K562 (cell line): ENCODE data around the gene TSPAN32. TPM values are rescaled to one million over a fixed set of nuclear protein-coding genes. Genes with fewer than 3 reads are reported as not detected.
A peak's percentile ranks its signal among the peaks of the same experiment; 100 is the strongest.

Experiments used
- ATAC-seq: fragments of 200-7000 bp; cut with Tn5 transposase; 3 replicates; pipeline ENCODE4 v1.9.1; 2020; ENCODE audit warnings: moderate library complexity
- BruUV-seq: library from RNA; stranded (reverse); fragments of 400-500 nt; replicated peaks from 2 replicates; lab custom pipeline; 2021; lab: Mats Ljungman, UMichigan
- CTCF ChIA-PET: fragments of 300-600 bp; formaldehyde crosslinking; extraction: SDS; loops from one replicate; lab custom pipeline; 2021; ENCODE audit warnings: low intra/inter-chr PET ratio; lab: Yijun Ruan, JAX
- POLR2A ChIA-PET: fragments of 300-600, 350-650 bp; sonication (Branson Sonifier 250); formaldehyde crosslinking; extraction: SDS; loops from one replicate; lab custom pipeline; 2021; ENCODE audit warnings: antibody characterized with exemption, inconsistent platforms; lab: Yijun Ruan, JAX
- DNase-seq, 4 experiments: peaks; one replicate each; pipeline versions ENCODE4 v3.0.0 to v3.0.0-alpha.2; 2011 to 2018; ENCODE audit warnings: low spot score in 3 of 4, mixed read lengths in 3 of 4; ENCODE audit errors: extremely low read depth in 1 of 4
- FAIRE-seq: peaks from 2 replicates; lab custom pipeline; 2011; peaks lifted over from hg19 to GRCh38; lab: Jason Lieb, UNC
- H2AFZ ChIP-seq: 2 replicates; pipeline ENCODE4 v1.6.0; 2011; ENCODE audit warnings: low read depth, low read length, control low read depth, inconsistent platforms
- H3K27ac ChIP-seq: fragments of 200-600 bp; 3 replicates; pipeline ENCODE4 v1.8.0; 2011; ENCODE audit warnings: low read depth, mild to moderate bottlenecking, control low read depth, inconsistent platforms, low read length, moderate library complexity, mixed read lengths; ENCODE audit errors: extremely low read depth
- H3K27me3 ChIP-seq, 2 experiments: fragments of 300-600 bp in 1 of 2; 2 replicates in 1 of 2; 3 replicates in 1 of 2; pipeline versions ENCODE4 v1.6.0 to v1.8.0; 2011; ENCODE audit warnings: inconsistent platforms in 2 of 2, low read length in 2 of 2, mild to moderate bottlenecking in 1 of 2, mixed read lengths in 1 of 2, moderate library complexity in 1 of 2; ENCODE audit not compliant: control insufficient read depth in 2 of 2, insufficient read depth in 2 of 2
- H3K36me3 ChIP-seq: fragments of 300-600 bp; 3 replicates; pipeline ENCODE4 v1.8.0; 2011; ENCODE audit warnings: mild to moderate bottlenecking, low read length, inconsistent platforms; ENCODE audit not compliant: control insufficient read depth, insufficient read depth
- H3K4me1 ChIP-seq, 2 experiments: fragments of 200-600 bp in 1 of 2; replicated peaks in 1 of 2; 2 replicates in 1 of 2; 3 replicates in 1 of 2; pipeline versions ENCODE4 v1.5.1 to v1.8.0; 2011; ENCODE audit warnings: inconsistent platforms in 2 of 2, low read length in 2 of 2, mild to moderate bottlenecking in 1 of 2, mixed read lengths in 1 of 2, moderate library complexity in 1 of 2; ENCODE audit not compliant: control insufficient read depth in 2 of 2, insufficient read depth in 2 of 2
- H3K4me2 ChIP-seq: 2 replicates; pipeline ENCODE4 v1.6.1; 2011; ENCODE audit warnings: low read length, control low read depth, inconsistent platforms, mixed read lengths; ENCODE audit not compliant: insufficient read depth
- H3K4me3 ChIP-seq: fragments of 200-600 bp; sonication (generic), shearing (Covaris generic); 2 replicates; pipeline ENCODE4 v1.5.1; 2016; ENCODE audit warnings: control low read depth, inconsistent platforms
- H3K79me2 ChIP-seq: fragments of 200-600 bp; 3 replicates; pipeline ENCODE4 v1.8.0; 2011; ENCODE audit warnings: low read length, inconsistent platforms; ENCODE audit not compliant: control insufficient read depth, insufficient read depth
- H3K9ac ChIP-seq, 2 experiments: 2 replicates each; pipeline versions ENCODE4 v1.6.0 to v1.6.1; 2011; ENCODE audit warnings: low read depth in 2 of 2, low read length in 2 of 2, control low read depth in 1 of 2, inconsistent platforms in 1 of 2, mild to moderate bottlenecking in 1 of 2, mixed read lengths in 1 of 2; ENCODE audit not compliant: insufficient read depth in 1 of 2
- H3K9me1 ChIP-seq: one replicate; pipeline ENCODE4 v1.6.0; 2011; ENCODE audit warnings: inconsistent platforms, mild to moderate bottlenecking, low read length, moderate library complexity; ENCODE audit not compliant: control insufficient read depth, insufficient read depth
- H3K9me3 ChIP-seq: replicated peaks from 2 replicates; pipeline ENCODE4 v1.5.1; 2011; ENCODE audit warnings: low read depth, low read length, inconsistent platforms; ENCODE audit not compliant: control insufficient read depth, insufficient read depth
- H4K20me1 ChIP-seq: replicated peaks from 2 replicates; pipeline ENCODE4 v1.6.1; 2011; ENCODE audit warnings: low read length, inconsistent platforms, mixed read lengths; ENCODE audit not compliant: control insufficient read depth, insufficient read depth
- BDP1 ChIP-seq: IDR thresholded peaks from 3 replicates; pipeline ENCODE4 v1.6.1; 2011; ENCODE audit not compliant: insufficient read length, insufficient read depth
- BRF1 ChIP-seq: IDR thresholded peaks from 3 replicates; pipeline ENCODE4 v1.6.1; 2011; ENCODE audit warnings: borderline replicate concordance, mild to moderate bottlenecking; ENCODE audit not compliant: insufficient read length; ENCODE audit errors: extremely low read depth
- CHCHD3 ChIP-seq: fragments of 250-450 bp; sonication (Bioruptor Pico); IDR thresholded peaks from 2 replicates; pipeline ENCODE4 v2.1.2; 2022; ENCODE audit warnings: mild to moderate bottlenecking
- FOXK1 ChIP-seq: sonication (generic); formaldehyde crosslinking; IDR thresholded peaks from 2 replicates; pipeline ENCODE4 v1.8.0; 2022; ENCODE audit warnings: missing genetic modification reagents, mild to moderate bottlenecking, borderline replicate concordance
- KDM4B ChIP-seq, 2 experiments: fragments of 450-650 bp in 1 of 2; sonication (generic) in 1 of 2; IDR thresholded peaks; 2 replicates each; pipeline ENCODE4 v1.6.1; 2016 to 2017; ENCODE audit warnings: borderline replicate concordance in 2 of 2, antibody characterized with exemption in 1 of 2, low read depth in 1 of 2, mild to moderate bottlenecking in 1 of 2
- MEF2A ChIP-seq: IDR thresholded peaks from 2 replicates; pipeline ENCODE4 v1.6.1; 2011; ENCODE audit warnings: low read depth, mild to moderate bottlenecking, low read length, moderate library complexity; ENCODE audit not compliant: control insufficient read depth
- MXI1 ChIP-seq: IDR thresholded peaks from 2 replicates; pipeline ENCODE4 v1.6.1; 2011; ENCODE audit warnings: low read depth, mild to moderate bottlenecking, improper control_type of control experiment, low read length
- NBN ChIP-seq: fragments of 450-650 bp; IDR thresholded peaks from 2 replicates; pipeline ENCODE4 v1.6.1; 2016; ENCODE audit warnings: low read depth, mild to moderate bottlenecking
- NR2F6 ChIP-seq: fragments of 450-650 bp; formaldehyde crosslinking; IDR thresholded peaks from 2 replicates; pipeline ENCODE4 v1.4.0; 2020; ENCODE audit warnings: mild to moderate bottlenecking
- NUFIP1 ChIP-seq: fragments of 450-650 bp; IDR thresholded peaks from 2 replicates; pipeline ENCODE4 v1.6.1; 2018; ENCODE audit not compliant: partially characterized antibody
- RHOXF2B ChIP-seq: fragments of 250-450 bp; sonication (Bioruptor Pico); conservative IDR thresholded peaks from 2 replicates; pipeline ENCODE4 v1.5.1; 2021
- SAFB2 ChIP-seq: fragments of 200-400 bp; formaldehyde crosslinking; IDR thresholded peaks from 2 replicates; pipeline ENCODE4 v1.6.1; 2018; ENCODE audit warnings: borderline replicate concordance, low read length, low read depth, moderate library complexity; ENCODE audit not compliant: severe bottlenecking
- ZC3H11A ChIP-seq: IDR thresholded peaks from 2 replicates; pipeline ENCODE4 v1.6.1; 2012; ENCODE audit warnings: low read depth, low read length, improper control_type of control experiment
- ZFP36 ChIP-seq: fragments of 150-350 bp; IDR thresholded peaks from 2 replicates; pipeline ENCODE4 v1.6.1; 2018; ENCODE audit warnings: low read length, low read depth; ENCODE audit not compliant: partially characterized antibody
- WGBS: fragments of 100-300 bp; shearing (Covaris generic); methylation state at CpG from one replicate; pipeline ENCODE4 v1.1.6; 2016; ENCODE audit warnings: low coverage, mixed read lengths; ENCODE audit not compliant: insufficient coverage; ENCODE audit errors: missing lambda C conversion rate; 5-methylcytosine and 5-hydroxymethylcytosine counted together
- in situ Hi-C: fragments of 300-500 bp; cut with MboI; formaldehyde crosslinking; loops from 4 replicates; pipeline ENCODE4 v1.15.0; 2018; ENCODE audit warnings: inconsistent platforms, mixed read lengths
- intact Hi-C: fragments of 100-400 bp; cut with micrococcal nuclease; formaldehyde crosslinking; loops from 2 replicates; pipeline ENCODE4 v1.14.2; 2022
- polyA plus RNA-seq, 8 experiments: library from polyadenylated mRNA; depleted of rRNA in 4 of 8; stranded (reverse) in 5 of 8; unstranded in 3 of 8; fragments of >200 nt; fragmentation: Nextera tagmentation in 2 of 8; fragmentation: Illumina TruSeq in 1 of 8; extraction: Ambion mirVana in 2 of 8; extraction: Trizol in 1 of 8; gene quantifications; 2 replicates each; pipeline versions ENCODE4 v1.2.1 to v1.2.3, GENCODE V29; 2011 to 2014; ENCODE audit warnings: inconsistent platforms in 1 of 8, missing spikeins in 1 of 8
- total RNA-seq, 7 experiments: library from RNA; depleted of rRNA in 6 of 7; stranded (reverse); fragments of >200 nt in 6 of 7; fragmentation: Illumina TruSeq in 2 of 7; extraction: Trizol in 2 of 7; gene quantifications; 2 replicates each; pipeline versions ENCODE4 v1.2.1 to v1.2.3, GENCODE V29; 2011 to 2021; ENCODE audit warnings: low replicate concordance in 1 of 7
- TF ChIP-seq, protein P1 (sequence below): fragments of 250-450 bp; sonication (Bioruptor Pico); IDR thresholded peaks from 2 replicates; pipeline ENCODE4 v1.4.0; 2020; ENCODE audit warnings: borderline replicate concordance
- TF ChIP-seq, protein P2 (sequence below): sonication (generic); formaldehyde crosslinking; IDR thresholded peaks from 2 replicates; pipeline ENCODE4 v1.8.0; 2022; ENCODE audit warnings: missing genetic modification reagents, mild to moderate bottlenecking, moderate library complexity, borderline replicate concordance

The TSPAN32 gene
- total and polyA plus RNA-seq, 9 of the 15 experiments (the other 6 are each of a cell fraction or from before 2014, with no cell fraction given): 0.21 to 7.3 (median 2.6) TPM

DNA sequence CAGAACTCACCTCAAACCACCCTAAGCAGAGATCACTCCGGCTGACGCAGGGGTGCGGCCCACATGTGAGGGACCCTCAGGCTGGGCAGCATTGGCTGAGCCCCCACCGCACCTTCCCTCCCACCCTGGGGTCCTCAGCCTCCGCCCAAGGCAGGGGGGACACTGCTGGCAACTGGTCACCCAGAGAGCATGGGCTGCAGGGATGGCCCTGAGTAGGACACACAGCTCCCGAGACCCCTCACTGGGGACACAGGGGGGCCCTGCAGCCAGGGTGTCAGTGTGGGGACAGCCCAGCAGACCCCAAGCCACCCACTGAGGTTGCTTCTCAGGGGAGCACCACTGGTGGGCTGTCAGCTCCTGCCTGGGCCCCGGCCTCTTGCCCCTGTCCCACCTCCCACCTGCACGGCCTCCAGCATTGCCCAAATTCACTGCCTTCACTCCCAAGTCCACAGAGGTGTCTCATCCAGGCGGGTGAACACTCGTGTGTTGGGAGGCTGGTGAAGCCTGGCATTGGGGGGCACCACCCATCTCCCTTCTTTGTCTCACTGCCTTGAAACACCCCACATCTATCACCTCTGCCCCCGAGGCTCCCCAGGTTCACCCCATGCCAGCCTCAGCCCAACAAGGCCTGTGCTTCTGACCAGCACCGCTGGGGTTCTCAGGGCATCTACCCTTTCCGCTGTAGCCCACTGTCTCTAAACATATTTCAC, 4.7 kb upstream of the TSPAN32 start:
- CTCF ChIA-PET: interaction anchor here (0.5 kb wide), 1 partner anchor 131 kb away, joined by 3 read pairs; no protein-coding TSS in a partner anchor
- H3K4me3 ChIP-seq: no peak overlapping the region
- no peaks in the 10 kb centered on the region for H3K36me3 ChIP-seq
- FAIRE-seq: no peak
- ATAC-seq: no peak
- POLR2A ChIA-PET: no interaction called here
- no peaks in the 10 kb centered on the region for H3K9me3 ChIP-seq
- in situ Hi-C loops: loop anchor here (5.0 kb wide), 1 partner anchor 95 kb away; no protein-coding TSS in a partner anchor
- no peak for DNase-seq
- WGBS: 35% methylated on average over 12 of the region's 13 CpGs
- no peaks in the 10 kb centered on the region for H3K9me1 ChIP-seq
- no peak overlapping the region for H3K27ac ChIP-seq
- 0 out of 3 replicates have a peak, but pooled peaks cover under 1% of the 10 kb centered on the region for H3K79me2 ChIP-seq
- BruUV-seq: no TSS peak
- H3K9ac ChIP-seq: peak overlapping the region in 1 of 2 experiments; percentile 27; a peak in 1 of 4 replicates
- peaks cover 0 to 13% of the 10 kb centered on the region in 2 experiments; a peak in 2 of 5 replicates for H3K27me3 ChIP-seq
- H2AFZ ChIP-seq: no peak overlapping the region
- intact Hi-C loops: no loop called here
- peaks cover 24 to 56% of the 10 kb centered on the region in 2 experiments for H3K4me1 ChIP-seq
- no peaks in the 10 kb centered on the region for H4K20me1 ChIP-seq
- TF ChIP-seq, protein P1, sequence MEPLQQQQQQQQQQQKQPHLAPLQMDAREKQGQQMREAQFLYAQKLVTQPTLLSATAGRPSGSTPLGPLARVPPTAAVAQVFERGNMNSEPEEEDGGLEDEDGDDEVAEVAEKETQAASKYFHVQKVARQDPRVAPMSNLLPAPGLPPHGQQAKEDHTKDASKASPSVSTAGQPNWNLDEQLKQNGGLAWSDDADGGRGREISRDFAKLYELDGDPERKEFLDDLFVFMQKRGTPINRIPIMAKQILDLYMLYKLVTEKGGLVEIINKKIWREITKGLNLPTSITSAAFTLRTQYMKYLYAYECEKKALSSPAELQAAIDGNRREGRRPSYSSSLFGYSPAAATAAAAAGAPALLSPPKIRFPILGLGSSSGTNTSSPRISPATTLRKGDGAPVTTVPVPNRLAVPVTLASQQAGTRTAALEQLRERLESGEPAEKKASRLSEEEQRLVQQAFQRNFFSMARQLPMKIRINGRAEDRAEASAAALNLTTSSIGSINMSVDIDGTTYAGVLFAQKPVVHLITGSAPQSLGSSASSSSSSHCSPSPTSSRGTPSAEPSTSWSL (CRISPR knock-in tag): no peak
- TF ChIP-seq MXI1: no peak
- TF ChIP-seq ZC3H11A: no peak
- no peak for TF ChIP-seq NR2F6 (CRISPR knock-in tag)
- TF ChIP-seq FOXK1 (CRISPR knock-in tag): no peak
- TF ChIP-seq RHOXF2B: no peak
- no peak for TF ChIP-seq CHCHD3
- no peak for TF ChIP-seq MEF2A
- TF ChIP-seq SAFB2: no peak
- TF ChIP-seq BDP1: no peak
- TF ChIP-seq, protein P2, sequence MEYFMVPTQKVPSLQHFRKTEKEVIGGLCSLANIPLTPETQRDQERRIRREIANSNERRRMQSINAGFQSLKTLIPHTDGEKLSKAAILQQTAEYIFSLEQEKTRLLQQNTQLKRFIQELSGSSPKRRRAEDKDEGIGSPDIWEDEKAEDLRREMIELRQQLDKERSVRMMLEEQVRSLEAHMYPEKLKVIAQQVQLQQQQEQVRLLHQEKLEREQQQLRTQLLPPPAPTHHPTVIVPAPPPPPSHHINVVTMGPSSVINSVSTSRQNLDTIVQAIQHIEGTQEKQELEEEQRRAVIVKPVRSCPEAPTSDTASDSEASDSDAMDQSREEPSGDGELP: no peak
- TF ChIP-seq NBN: no peak
- no peak for TF ChIP-seq BRF1
- TF ChIP-seq ZFP36: no peak
- no peak for TF ChIP-seq KDM4B (IDR thresholded peaks at IDR 0.05; ENCODE audit: borderline replicate concordance in 2 of 2, low read depth in 1 of 2)
- no peak for TF ChIP-seq NUFIP1
- no peak overlapping the region for H3K4me2 ChIP-seq
